ENCODE measurements around the gene KIF16B.
"Not testable (repeated sequence)": the region's sequence is repeated elsewhere in the genome, so short reads cannot be mapped to it uniquely, and the experiment has no call there.

The KIF16B gene, protein sequence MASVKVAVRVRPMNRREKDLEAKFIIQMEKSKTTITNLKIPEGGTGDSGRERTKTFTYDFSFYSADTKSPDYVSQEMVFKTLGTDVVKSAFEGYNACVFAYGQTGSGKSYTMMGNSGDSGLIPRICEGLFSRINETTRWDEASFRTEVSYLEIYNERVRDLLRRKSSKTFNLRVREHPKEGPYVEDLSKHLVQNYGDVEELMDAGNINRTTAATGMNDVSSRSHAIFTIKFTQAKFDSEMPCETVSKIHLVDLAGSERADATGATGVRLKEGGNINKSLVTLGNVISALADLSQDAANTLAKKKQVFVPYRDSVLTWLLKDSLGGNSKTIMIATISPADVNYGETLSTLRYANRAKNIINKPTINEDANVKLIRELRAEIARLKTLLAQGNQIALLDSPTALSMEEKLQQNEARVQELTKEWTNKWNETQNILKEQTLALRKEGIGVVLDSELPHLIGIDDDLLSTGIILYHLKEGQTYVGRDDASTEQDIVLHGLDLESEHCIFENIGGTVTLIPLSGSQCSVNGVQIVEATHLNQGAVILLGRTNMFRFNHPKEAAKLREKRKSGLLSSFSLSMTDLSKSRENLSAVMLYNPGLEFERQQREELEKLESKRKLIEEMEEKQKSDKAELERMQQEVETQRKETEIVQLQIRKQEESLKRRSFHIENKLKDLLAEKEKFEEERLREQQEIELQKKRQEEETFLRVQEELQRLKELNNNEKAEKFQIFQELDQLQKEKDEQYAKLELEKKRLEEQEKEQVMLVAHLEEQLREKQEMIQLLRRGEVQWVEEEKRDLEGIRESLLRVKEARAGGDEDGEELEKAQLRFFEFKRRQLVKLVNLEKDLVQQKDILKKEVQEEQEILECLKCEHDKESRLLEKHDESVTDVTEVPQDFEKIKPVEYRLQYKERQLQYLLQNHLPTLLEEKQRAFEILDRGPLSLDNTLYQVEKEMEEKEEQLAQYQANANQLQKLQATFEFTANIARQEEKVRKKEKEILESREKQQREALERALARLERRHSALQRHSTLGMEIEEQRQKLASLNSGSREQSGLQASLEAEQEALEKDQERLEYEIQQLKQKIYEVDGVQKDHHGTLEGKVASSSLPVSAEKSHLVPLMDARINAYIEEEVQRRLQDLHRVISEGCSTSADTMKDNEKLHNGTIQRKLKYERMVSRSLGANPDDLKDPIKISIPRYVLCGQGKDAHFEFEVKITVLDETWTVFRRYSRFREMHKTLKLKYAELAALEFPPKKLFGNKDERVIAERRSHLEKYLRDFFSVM (N-terminal part only)

DNA sequence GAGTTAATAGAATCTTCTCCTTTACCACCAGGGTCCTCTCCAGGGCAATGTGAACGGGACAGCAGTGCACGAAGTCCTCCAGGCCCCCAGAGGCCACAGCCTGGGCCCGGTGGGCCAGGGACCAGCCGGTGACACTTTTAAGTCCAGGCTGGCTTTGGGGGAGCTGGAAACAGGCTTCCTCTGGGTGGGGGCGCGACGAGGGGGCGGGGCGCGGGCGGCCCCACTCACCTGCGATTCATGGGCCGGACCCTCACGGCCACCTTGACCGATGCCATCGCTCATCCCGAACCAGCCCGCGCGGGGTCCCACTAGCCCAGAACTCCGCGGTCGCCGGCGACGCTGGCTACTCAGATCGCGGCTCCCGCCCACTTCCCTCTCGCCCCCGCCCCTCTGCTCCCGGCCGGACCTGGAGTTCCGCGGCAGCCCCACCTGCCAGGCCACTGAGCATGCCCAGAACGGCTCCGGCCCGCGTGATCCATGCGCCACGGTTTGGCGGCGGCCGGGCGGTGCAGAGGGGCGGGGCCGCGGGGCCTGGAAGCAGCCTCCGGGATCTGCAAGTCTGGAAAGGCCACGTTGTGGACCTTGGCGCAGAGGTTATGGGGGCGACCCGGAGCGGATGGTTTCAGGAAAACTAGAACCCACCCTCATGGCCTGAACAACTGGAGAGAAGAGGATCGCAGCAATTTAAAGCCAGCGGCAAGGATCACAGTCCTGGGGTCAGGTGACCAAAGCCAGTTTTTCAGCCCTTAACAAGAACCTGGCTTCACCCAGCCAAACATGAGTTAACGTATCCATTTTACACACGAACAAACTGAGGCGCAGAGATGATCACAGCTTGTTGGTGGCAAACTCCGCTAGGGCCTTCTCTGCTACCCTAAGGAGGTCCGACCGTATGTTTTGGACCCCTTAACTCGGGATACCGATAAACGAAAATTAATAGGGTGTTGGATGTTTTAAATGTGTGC lies at the start of gene KIF16B:
TSS of gene KIF16B (minus strand) at position 448 of the 965 bp plus-strand sequence. CDS start at position 275, 173 bp downstream.
- DNase-seq = peak; percentile 96

DNA sequence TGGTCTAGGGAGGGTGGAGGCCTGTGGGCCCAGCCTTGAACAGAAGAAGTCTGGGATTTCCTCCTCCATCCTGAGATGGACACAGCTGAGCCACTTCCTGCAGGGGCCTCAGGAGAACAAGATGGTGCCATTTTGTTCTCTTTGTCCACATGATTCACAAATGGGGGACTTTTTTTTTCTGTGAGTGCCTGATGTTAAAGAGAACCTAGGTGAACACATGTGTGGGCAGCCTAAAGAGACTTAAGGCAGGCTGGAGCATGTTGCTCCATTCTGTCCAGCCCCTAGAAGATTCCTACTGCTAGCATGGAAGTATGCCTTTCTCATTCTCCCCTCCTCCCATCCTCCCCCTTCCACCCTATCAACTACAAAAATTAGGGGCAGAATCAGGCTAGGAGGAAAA lies 49.3 kb upstream of the KIF16B start:
- no peak for DNase-seq

DNA sequence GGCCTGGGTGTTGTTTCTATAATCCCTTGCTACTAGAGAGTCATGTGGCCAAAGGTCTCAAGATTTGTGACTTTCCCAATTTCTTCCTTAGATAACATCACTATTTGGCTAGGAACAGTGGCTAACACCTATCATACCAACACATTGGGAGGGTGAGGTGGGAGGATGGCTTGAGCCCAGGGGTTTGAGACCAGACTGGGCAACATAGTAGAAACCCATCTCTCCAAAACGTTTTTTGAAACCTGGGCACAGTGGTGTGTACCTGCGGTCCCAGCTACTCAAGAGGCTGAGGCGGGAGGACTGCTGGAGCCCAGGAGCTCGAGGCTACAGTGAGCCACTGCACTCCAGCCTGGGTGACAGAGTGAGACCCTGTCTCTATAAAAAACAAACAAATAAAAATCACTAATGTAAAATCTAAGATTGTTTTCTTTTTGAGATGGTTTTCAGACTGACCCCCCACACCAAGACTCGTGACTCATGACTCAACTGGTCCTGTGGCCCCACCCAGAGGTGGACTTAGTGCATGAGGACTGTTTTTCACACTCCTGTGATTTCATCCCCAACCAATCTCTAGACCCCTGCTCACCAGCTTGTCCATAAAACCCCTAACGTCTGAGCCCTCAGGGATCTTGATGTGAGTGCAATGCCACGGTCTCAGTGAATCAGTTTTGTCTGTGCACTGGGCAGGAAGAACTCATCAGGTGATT lies 48.3 kb upstream of the KIF16B start:
- DNase-seq = no peak

DNA sequence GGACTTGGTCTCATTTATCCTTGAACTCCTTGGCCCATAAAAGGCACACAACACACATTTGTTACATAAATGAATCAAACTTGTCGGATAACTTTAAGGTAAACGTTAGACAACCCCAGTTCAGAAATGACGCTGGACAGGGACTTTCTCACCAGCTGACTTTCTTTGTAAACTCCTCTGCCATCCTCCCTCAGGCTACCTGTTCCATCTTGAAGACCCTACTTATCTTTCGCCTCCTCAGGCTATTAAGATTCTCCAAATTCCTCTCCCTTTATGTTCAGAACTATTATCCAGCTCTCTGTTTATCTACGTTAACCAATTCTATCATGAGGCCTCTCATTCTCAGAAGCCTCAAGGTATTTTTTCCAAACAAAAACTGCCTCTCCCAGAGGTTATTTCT lies 47.7 kb upstream of the KIF16B start:
- no peak for DNase-seq

DNA sequence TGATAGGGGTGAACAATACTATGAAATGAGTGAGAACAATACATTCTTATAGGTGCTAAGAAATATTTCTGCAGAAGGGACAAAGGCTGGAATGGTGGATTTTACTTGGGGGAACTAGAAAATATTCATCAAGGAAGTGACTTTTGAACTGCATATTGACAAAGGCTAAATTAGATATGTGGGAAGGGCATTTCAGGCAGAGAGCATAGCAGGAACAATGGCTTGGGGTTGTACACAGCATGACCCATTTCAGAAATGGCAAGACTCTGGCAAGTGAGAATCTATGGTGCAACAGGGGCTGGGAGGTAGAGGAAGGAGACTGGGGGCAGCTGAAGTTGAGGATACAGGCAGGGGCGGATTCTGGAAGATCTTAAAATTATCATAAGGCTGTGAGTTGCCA lies 46.7 kb upstream of the KIF16B start:
- DNase-seq = no peak

DNA sequence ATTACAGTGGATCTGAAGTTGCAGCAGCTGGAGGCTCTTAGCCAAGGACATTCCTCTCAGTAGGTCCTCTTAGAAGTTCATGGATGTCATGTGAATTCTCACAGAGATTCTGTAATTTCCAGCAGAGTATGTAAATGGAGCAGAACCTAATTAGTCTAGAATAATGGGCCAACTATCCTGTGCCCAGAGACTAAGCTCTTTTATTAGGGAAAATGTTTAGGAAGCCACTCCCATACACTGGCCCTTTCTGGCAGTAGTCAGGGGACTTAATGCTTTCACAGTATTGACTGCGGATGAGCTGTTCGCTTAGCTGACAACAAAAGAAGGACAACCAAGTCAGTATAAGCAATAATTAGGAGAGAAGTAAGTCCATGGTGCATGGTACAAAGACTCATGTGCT lies 43.8 kb upstream of the KIF16B start:
- no peak for DNase-seq

DNA sequence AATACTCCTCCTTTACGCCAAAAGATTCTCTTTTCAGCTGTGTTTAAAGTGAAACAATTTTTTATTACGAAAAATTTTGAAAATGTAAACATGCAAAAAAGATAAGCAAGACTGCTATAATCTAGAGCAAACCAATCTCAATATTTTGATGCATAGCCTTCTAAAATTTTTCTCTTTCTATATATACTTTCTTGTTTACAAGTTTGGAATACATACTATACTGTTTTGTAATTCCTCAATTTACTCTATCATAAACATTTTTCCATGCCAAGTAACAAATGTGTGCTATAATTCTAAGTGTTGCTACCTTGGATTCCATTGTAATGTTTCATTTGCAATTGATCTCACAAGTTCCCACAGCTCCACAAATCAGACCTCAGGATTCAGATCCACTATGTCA lies 43.1 kb upstream of the KIF16B start:
- no peak for DNase-seq

DNA sequence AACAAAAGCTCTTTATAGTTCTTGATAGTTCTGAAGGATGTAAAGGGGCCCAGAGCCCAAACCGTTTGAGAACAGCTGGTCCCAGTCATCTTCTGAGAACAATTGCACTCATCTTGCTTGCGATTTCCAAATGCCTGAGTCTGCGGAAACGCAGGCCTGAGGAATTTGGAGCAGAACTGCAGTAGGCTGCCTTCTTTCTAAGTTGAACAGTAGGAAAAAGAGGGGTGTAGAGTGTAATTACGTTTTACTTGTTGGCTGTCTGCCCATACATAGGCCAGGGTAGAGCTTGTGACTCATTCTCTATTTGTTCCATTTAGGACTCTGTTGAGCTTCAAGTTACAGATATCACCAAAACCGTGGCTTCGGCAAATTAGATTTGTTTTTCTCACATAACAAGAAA lies 42.0 kb upstream of the KIF16B start:
- peak; percentile 69 for DNase-seq

DNA sequence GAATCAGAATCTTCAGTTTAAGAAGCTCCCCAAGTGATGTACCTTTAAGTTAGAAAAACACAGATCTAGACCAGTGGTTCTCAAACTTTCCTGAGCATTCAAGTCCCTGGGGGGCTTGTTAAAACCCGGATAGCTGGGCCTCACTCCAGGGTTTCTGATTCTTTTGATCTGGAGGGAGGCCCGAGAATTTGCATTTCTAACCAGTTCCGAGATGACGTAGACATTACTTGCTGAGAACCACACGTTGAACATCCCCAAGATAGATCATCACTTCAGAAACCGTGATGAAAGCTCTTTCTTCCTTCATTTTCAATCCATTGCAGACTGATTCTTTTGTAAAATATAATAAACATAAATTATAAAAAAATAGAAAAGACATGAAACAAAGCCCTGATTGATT lies 40.7 kb upstream of the KIF16B start:
- DNase-seq = no peak

DNA sequence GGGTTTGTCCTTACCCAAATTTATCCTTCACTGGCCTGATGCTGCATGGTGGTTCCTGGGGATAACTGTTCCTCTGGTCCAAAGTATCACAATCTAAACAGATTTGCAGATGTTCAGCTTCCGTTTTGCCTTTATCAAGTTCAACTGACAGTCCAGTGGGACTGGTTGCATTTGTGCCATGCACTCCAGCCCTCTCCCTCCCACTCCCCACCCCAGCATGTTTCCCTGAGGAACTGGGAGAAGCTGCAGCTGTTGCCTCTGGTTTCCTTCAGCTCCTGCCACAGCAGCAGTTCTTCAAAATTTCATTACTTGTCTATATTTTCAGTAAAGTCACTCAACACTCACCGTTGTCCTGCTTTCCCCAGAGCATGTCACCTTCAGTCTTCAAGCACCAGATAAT lies 39.5 kb upstream of the KIF16B start:
- no peak for DNase-seq

DNA sequence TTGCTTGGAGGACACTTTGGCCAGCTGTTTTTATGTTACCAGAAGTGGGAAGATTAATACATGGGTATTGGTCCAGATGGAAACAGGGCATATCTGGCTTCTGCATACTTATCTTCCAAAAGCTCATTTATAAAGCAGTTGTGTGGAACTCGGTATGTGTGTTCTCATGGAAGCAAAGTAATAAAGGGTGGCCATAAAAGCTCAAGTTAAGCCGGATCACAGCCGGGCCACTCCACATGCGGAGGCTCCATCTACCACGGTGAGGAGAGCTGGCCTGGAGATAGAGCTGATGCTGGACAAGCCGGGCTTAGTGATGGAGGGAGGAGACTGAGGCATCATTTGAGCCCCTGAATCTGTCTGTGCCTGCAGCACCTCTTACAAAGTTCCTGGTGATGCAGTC lies 38.6 kb upstream of the KIF16B start:
- no peak for DNase-seq

DNA sequence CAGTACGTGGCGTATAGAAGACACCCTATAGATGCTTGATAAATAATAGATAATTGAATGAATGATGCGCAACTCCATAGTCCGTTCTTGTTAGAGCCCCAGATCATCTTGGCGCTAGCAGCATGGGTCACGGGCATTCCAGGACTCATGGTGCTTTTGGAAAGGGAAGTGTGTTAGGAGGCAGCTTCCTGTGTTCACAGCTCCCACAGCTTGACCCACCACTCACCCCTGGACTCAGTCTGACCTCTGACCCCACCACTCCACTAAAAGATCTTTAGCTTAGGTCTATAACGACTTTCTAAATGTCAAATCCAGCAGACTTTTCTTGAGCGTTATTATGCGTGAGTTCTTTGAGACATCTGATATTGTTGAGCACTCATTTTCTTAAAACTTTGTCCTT lies 35.8 kb upstream of the KIF16B start:
- DNase-seq = no peak

DNA sequence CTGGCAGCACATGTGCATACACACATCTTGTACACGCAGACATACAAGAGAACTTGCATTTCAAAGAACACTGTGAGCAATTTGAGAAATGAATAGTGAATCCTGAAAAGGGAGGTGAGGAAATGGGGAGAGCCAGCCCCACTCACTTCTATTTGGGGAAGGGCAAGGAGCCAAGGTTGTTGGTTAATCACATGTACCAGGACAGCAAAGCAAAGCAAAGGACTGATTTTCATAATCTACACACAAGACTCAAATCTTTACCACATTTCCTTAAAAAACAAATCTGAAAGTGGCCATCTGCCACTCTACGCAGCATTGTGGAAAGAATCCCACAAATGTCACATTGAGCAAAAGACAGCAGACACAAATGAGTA lies 35.0 kb upstream of the KIF16B start:
- DNase-seq = no peak

DNA sequence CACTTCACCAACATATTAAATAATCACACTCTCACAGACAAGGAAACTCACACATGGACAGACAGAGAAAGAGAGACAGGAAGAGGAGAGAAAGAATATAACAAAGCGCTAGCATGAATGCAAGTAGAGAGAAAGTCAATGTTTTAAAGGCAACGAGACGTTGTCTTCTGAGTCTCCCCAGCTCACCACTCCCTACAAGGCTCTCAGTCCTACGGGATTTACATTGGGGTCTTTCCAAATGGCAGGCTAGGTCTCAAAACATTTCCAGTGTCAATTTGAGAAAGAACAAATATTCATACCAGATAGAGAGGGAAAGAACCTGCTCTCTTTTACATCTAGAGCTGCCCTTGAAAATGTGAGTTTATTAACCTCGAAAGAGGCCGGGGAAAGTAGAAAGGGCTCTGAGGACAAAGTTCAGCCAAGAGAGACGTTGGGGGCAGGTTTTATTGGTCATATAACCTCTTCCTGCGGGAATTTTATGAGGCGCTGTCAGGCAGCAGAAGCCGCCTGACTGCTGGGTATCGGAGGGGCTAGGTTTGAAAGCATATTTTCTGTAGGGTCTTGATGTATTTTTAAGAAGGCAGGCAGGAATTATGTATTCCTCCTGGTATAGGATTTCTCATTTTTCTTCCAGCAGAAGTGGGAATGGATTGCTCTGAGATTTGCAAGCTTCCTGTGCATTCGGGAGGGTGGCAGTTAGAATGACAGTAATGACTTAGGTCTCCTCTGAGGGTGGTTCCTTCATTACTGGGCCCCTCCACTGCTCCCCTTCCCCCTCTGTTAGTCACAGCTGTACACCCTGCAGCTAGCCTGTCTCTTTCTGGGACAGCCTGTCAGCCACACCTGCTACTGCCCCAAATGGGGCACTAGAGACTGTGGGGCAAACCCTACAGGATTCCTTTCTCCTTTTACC lies 34.4 kb upstream of the KIF16B start:
- DNase-seq = no peak

DNA sequence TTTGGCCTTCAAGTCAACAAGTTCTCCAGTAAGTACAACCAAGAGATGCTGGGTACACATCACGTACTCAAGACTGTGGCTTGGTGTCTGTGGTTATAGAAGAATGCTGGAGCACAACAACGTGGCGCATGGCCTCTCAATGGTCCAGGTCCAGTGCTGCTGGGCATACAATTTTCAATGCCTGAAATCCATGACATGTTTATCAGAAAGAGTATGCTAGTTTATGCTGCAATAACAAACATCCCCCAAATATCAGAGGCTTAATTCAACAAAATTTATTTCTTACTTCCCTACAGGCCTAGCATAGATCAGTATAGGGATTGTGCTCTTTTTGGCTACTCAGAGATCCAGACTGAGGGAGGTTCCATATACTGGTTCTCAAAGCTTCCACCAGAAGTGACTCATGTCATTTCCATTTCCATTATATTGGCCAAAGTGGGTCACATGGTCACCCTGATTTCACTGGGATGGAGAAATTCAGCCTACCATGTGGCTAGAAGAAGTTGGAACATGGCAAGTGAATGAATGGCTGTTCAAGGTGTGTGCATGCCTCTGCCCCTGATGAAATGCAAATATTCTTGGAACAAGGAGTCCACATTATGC lies 33.3 kb upstream of the KIF16B start:
- no peak for DNase-seq

DNA sequence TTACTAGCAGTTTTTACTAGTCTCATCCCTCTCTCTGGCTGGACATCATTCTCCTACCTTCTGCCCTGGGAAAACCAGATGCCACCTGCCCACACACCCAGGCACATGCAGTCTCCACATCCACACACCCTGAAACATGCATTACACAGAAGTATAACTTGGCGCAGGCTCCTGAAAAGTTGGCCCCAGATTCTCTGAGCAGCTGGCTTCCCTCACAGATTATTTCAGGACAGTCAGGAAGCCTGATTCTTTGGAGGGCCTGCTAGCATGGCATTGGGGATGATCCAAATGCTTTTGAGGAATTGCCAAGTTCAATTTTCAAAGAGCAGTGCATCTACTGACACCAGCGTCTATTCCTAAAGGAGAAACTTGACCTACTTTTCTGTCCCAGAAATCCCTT lies 27.8 kb upstream of the KIF16B start:
- peak; percentile 41 for DNase-seq

DNA sequence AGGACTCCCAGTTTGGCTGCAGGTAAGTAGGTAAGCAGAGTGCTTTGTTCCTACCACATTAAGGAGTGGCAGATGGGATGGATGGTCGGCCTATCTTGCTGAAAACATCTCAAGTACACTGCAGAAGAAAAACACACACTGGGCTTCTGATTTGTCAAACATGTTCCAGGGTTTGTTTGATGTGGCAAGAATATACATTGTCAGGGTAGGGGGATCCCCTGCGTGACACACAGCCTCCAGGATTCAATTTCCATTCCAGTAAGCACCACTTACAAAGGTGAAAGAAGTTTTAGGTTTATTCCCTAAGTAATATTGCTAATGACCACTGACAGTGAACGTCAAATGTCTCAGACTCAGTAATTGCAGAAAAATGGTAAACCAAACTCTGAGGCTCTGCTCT lies 26.0 kb upstream of the KIF16B start:
- no peak for DNase-seq

DNA sequence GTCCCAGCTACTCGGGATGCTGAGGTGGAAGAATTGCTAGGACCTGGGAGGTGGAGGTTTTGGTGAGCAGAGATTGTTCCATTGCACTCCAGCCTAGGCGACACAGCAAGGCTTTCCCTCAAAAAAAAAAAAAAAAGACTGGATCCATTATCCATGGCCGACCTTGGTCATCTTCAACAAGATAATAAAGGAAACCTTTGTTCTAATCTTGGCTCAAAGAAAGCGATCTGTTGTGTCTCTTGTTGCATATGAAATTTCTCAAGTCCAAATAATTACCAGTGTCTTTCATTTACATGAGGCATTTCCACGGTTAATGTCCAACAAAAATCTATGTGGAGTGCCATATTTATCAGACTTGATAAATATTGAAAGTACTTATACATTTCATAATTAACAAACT lies 23.7 kb upstream of the KIF16B start:
- DNase-seq = no peak

DNA sequence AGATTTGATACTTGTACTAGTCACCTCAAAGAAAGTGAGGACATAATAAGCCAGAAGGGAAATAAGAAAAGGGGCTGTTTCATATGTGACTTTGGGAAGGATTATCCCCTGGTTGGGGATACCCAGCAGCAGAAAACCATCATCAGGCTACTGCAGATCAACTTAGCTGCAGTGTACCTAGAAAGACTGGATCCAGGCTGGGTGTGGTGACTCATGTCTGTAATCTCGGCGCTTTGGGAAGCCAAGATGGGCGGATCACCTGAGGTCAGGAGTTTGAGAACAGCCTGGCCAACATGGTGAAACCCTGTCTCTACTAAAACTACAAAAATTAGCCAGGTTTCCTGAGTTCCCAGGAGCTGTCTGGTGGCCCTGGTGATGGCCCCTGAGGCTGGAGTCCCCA lies 23.2 kb upstream of the KIF16B start:
- DNase-seq = not testable (repeated sequence)

DNA sequence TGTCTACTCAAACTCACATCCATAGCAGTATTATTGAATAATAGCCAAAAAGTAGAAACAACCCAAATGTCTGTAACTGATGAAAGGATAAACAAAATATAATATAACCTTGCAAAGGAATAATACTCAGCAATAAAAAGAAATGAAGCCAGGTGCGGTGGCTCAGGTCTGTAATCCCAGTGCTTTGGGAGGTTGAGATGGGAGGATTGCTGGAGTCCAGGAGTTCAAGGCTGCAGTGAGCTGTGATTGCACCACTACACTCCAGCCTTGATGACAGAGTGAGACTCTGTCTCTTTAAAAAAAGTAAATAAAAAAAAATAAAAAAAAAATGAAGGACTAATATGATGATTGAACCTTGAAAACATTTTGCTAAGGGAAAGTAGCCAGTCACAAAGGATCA lies 22.1 kb upstream of the KIF16B start:
- no peak for DNase-seq

Measured in right hindlimb (tissue), 1 donor.